Stimulated activated CD8-positive, alpha-beta memory T cell treated with anti-CD3 and anti-CD28 coated beads, Interleukin-7, amount 100 ng/mL, for 4 hours (primary cell): ENCODE measurements around the gene PEAR1.

ENCODE experiments used
- DNase-seq, 2 donors: peaks; one replicate each; pipeline ENCODE4 v3.0.0-alpha.2; 2020; ENCODE audit warnings: low read depth in 2 of 2

Gene PEAR1

DNA sequence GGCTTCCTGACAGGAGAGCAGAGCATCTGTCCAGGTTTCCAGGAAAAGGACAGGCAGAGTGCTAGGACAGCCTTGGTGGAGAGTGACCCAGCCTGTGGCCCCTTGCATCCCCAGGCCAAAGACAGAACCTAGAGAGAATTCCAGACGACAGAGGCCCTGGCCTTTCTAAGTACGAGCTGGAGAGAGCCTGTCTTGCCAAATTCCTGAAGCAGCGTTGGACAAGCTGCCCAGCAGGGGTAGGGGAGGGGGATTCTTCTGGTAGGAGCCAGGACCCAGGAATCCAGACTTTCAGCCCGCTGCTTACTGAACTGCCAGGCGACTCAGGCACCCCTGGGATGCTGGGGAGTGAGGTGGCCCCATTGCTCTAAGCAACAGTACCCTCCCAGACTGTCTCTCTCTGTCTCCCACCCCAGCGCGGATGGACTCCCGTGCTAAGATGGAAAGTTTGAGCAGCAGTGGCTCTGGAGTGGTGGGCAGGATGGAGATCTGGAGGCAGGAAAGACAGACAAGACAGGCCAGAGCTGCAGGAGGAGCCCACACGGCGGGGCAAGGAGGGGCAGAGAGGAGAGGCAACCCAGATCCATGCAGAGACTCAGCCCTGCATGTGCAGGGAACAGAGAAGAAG, 8.8 kb upstream of the PEAR1 start:
- no peak for DNase-seq

DNA sequence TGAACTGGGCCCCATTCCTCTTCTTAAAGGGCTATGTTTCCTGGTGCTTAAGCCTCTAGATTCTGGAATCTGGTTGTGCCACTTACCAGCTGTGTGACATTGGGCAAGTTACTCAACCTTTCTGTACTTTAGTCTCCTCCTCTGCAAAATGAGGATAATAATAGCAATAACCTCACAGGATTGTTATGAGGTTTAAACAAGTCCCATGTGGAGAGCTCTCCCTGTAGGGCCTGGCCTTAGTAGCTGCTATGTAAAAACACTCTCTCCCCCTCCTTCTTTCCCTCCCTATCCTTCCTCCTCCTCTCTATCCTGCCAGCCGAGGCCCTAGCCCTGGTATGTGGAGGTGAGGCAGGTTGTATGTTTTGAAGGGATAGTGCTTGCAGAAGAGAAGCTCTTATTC, 8.2 kb upstream of the PEAR1 start:
- no peak for DNase-seq

DNA sequence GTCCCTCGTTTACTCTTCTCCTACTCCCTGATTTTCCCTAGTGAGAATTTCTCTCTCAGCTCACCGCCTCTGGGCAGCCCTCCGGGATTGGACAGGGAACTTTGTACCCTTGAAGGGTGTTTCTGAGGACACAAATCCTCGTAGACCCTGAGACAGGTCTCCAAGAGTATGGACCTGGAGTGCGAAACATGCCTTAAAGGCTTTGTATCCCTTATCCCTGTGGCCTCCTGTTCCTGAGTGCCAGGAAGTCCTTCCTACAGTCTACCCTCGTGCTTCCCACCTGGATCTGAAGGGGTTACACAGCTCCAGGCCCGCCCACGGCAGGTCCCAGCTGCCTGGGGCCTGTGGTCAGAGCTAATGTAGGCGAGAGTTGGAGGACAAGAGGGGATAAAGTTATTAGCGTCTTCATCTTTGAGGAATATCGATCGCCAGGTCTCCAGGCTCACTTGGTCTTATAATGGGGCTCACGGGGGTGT, 7.6 kb upstream of the PEAR1 start:
- no peak for DNase-seq

DNA sequence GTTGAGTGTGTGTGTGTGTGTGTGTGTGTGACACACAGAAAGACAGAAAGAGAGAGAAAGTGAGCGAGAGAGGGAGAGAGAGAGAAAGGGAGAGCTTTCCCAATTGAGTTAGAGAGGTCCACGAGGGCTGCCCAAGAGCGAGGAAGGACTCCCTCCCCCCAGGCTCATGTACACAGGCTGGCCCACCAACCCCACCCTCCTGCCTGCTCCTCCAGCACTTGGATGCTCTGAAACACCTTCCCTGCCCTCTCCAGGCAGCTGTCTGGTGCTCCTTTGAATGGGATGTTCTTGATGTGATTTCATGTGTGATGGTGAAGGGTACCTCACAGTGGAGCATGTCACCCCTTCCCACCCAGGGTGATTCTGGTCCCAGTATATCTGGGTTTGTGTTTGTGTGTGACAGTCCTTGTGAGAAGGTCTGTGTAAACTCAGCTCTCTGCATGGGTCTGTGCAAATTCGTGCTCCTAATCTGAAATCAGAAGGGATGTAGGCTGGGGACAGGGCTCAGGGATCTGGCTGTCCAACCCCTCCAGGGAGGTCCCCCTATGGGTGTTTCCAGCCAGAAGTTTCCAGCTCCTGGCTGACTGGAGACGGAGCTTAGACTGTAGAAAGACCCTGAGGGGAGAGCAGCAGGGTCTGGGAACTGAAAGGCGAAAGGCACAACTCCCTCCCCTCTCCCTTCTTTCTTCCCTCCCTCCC, 6.8 kb upstream of the PEAR1 start:
- DNase-seq = no peak

DNA sequence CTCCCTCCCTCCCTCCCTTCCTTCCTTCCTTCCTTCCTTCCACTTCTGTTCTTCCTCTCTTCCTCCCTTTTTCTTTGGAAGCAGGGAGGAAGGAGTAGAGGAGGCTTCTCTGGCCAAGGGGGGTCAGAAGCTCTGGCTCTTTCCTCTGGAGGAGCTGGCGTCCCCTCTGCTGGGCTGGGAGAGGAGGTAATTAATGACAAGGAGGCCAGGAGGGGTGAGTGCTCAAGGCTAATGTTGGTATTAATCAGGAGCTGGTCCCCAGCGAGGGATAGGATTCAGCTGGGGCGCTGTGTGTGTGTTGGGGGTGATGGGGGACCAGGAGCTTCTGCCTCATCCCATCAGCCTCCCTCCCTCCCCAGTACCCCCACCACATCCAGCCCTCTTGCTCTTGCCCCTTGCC, 6.2 kb upstream of the PEAR1 start:
- no peak for DNase-seq

DNA sequence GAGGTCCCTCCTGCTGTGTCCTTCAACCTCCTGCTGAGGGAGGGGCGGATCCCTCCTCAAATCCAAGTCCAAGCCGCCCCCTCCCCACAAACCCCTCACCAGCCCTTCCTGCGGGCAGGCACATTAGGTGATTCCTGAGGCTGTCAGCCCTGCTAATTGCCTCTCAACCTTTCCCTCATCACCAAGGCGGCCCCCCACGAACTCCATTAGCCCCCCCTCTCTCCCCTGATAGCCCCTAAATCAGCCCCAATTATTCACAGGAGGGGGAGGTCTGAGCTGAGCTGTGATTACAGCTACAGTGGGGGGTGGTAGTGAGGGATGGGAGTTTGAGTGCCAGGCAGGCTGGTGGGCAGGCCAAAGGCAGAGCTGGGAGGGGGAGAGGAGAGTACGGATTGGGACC, 5.8 kb upstream of the PEAR1 start:
- no peak for DNase-seq

DNA sequence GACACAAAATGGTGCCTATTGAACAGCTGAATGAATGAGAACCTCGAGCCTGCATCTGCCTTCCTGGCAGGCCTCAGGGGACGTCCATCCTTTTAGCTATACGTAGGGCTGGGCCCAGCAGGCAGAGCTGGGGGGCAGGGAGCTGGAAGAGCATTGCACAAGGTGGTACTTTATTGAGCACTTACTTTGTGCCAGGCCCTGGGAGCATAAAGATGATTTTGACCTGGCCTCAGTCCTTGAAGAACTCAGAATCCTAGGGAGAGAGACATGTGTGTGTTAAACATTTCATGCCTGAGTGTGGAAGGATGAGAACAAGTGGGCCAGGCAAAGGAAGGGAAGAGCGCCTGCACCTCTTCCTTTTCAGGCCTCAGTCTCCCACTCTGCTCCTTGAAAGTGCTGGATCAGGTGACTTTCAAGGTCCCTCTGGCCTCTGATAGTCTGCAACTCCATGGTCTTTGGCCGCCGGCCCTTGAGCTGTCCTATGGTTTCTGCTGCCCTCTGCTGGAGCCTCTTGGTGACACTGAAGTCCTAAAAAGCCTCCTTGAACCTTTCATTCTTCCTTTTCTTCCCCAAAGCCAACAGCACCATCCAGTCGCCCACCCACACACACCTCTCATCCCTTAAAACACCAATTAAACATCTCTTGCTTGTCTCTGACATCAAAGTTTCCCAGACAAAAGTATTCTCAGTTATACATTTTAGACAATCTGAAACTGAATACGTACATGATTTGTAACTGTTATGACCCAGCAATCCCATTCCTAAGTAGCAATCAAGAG, 3.5 kb upstream of the PEAR1 start:
- DNase-seq = peak; percentile 27

DNA sequence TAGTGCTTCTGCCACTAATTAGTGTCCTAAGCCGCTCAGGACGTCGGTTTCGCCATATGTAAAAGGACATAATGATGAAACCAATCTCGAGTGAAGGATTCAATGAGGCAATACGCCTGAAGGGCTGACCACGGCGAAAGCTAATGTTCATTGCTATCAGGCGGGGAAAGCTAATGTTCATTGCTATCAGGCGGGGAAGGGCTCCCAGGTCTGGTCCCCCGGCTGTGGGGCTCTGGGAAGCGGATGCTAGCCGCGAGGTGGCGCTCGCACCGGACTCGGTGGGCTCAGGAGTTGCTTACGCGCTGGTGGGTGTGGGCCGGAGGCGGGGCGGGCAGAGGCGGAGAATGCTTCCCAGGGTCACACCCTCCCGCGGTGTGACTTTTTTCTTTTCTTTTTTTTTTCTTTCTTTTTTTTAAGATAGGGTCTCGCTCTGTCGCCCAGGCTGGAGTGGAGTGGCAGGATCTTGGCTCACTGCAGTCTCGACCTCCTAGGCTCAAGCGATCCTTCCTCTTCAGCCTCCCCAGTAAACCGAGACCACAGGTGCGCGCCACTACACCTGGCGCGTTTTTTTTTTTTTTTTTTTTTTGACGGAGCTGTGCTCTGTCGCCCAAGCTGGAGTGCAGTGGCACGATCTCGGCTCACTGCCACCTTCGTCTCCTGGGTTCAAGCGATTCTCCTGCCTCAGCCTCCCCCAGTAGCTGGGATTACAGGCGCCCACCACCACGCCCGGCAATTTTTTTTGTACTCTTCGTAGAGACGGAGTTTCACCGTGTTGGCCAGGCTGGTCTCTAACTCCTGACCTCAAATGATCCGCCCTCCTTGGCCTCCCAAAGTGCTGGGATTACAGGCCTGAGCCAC, 1.1 kb upstream of the PEAR1 start:
- DNase-seq = peak; percentile 78 to 81

DNA sequence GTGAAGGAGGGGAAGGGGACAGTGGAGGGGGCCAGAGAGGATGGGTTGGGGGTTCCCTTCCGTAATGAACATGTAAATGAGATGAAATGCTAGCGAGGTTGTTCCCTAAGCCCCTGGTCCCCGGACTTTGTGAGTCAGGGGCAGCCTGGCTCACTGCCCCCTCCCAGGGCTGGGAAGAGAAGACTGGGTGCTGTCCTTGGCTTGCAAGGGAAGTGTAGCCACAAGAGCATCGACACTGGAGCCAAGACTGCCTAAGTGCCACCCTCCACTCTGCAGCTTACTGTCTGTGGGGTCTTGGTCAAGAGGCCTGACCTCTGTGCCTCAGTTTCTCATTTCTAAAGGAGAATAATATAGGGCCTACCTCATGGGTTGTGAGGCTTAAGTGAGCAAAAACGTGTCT, 483 bp downstream of the PEAR1 start:
- no peak for DNase-seq

DNA sequence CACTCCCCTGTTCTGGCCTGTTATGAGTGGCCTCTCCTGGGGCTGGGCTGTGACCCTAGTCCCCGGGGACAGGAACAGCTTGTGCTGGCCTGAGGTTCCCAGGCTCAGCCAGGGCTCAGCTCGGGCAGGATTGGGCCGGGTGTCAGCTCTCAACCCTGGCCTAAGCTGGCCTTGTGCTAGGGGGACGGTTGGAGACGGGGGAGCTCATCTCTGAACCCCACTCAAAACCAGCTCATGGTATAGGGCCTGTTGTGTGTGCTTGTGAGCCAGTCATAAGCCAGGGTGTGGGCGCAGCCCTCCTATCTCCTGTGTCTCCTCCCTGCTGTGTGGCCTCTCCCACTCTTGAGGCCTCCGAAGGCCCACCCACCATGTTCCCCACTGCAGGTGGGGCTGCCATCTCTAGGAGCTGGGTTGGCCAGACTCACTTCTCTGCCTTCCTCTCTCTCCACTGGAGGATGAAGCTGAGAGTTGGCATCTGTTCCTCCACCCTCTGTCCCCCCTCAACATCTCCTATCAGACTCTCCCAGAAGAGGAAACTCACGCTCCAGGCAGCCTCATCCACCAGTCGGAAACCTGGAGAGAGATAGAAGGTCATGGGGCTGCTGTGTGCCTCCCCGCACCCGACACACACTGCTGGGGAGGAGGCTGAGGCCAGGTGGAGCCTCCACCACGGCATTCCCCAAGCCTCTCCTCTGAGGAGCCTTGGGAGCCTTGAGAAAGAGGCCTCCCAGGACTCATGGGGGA, 1.4 kb downstream of the PEAR1 start:
- no peak for DNase-seq

DNA sequence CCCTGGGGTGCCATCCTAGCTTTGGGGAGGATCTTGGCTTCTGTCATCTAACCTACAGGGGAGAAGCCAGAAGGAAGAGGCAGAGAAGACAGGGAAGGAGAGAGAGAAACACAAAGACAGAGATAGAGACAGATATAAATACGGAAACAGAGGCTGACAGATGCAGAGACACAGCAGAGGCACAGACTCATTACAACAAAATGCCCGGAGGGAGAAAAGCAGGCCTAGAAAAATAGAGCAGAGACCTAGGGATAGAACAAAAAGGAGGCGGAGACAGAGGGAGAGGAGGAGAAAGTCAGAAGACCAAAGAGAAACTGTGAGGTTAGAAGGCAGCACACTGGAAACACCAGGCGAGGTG, 1.9 kb downstream of the PEAR1 start:
- DNase-seq = no peak

DNA sequence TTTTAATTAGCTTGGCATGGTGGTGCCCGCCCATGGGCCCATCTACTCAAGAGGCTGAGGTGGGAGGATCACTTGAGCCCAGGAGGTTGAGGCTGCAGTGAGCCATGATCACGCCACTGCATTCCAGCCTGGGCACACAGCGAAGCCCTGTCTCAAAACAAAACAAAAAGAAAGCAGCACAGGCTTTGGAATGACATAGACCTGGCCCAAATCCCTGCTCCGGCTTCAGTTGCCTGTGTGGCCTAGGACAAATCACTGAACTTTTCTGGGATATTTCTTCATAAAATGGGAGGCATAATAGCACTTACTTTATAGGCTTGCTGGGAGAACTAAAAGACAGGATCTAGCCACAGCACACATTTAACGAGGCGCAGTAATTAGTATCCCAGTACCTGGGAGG, 2.4 kb downstream of the PEAR1 start:
- no peak for DNase-seq

DNA sequence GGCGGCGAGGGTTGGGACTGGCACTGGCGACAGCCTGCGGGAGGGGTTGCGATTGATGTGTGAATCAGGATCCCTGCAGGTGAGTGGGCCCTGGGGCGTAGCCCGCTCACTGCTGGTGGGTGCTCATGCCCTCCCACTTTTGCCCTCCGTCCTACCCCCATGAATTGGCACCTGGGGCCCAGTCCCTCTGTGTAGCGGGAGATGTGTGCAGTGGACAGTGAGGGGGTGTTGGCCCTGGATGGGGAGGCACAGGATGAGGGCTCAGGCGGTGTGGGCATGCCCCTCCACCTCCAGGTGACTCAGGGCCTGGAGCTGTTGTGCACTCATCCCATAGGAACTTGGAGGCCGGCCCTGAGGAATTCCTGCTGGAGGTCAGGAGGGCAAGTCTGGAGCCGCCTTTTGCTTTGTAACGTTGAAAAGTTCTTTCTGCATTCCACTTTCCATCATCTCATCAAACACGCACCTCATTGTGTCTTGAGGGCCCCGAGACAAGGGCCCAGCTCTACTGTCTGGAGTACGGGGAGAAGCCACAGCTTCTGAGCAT, 3.0 kb downstream of the PEAR1 start:
- no peak for DNase-seq

DNA sequence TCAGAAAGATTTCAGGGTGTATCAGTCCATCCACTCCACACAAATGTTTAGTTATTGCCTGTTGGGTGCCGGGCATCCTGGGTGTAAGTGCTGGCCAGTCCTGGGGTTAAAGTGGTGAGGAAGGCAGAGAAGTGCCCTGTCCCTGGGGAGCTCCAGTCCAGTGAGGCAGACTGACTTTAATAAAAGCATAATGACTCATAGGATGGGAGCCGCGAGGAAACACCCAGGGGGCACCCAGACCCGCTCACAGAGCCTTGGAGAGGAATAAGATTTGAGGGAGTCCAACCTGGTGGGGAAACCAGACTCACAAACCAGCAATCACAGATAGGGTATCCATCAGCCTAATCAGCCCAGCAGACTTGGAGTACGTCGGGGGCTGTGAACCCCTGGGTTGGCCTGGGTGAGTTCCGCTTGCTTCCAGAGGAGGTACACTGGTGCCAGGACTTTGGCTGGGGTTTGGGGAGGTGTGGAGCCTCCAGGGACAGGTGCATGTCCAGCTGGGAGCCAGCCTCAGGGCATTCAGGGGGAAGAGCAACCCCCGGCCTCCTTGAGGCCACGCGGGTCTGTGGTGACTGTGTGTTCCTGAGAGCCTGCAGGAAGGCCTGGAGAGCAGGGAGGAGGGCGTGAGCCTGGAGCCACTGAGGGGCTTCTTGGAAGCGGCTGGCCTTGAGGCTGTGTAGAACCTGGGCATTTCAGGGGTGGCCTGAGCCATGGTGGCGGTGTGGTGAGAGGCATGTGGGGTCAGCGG, 3.7 kb downstream of the PEAR1 start:
- DNase-seq = no peak

DNA sequence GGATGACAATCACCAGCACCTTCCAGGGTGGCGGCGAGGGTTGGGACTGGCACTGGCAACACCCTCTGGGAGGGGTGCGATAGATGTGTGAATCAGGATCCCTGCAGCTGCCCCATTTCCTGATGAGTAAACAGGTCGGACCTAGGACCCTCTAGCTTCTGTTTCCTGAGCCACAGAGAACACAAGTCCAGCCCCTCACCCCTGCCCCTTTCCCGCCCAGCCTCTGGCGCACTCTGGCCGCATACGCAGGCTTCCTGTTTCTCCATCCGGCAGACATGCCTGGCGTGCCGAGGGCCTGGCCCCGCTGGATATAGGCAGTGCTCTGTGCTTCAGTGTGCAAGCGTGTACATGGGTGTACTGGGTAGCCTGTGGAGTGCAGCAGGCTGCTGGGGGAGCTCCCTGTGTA, 4.6 kb downstream of the PEAR1 start:
- DNase-seq = no peak

DNA sequence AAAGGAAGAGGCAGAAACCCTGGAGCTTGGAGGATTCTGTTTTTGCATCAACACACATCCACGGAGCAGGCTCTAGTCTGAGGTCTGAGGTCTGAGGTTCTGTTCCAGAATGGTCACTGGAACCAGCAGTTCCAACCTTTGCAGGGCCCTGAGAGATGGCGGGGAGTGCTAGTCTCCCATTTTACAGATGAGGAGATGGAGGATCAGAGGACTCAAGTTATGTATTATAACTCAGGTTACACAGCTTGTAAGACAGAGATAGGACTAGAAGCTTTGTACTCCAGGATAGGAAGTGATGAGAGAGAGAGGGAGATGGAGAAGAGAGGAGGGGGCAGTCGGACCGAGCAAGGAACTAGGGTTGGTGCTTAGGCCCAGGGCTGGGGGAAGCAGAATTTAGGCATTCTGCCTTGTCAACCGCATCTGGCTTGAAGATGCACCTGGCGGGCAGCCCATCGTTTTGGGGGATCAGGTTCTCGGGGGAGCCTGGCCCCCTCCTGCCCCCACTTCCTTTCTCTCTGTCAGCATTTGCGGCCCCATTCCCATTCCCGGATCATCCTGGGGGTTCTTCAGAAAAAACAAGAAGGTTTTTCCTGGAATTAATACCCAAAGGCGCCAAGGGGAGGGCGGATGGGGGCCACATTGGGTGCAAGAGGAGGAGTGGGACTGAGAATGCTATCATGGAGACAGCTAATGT, 5.6 kb downstream of the PEAR1 start:
- no peak for DNase-seq

DNA sequence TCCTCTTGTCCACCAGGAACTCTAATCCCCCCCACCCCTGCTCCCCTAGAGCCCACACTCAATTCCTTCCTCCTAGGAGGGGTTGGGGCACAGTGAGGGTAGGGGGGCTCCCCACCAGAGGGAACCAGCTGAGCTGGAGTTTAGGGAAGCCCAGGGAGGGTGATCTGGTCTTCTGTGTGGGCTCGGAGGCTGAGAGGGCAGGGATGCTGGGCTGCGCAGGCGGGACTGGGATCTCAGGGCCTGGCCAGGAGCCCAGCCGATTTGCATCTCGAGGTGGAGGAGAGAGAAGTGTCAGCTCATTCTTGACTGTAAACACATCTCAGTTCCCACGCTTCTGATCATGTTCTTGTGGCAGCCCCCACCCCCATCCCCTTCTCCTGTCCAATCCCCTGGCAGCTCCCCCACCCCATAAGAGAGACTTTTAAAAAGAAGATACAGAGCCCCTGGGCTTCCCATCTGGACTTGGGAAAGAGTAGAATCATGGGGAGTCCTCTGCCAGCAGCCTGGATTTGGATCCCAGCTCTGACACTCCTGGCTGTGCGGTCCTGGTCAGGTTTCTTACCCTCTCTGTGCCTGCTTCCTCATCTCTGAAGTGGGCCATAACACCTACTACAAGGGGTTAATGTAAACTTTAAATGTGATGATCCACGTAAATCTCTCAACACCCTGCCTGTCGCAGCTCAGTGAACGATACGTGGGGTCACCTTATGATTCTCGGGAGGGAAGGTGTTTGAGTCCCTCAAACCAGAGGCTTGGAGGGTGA, 6.6 kb downstream of the PEAR1 start:
- DNase-seq = no peak

DNA sequence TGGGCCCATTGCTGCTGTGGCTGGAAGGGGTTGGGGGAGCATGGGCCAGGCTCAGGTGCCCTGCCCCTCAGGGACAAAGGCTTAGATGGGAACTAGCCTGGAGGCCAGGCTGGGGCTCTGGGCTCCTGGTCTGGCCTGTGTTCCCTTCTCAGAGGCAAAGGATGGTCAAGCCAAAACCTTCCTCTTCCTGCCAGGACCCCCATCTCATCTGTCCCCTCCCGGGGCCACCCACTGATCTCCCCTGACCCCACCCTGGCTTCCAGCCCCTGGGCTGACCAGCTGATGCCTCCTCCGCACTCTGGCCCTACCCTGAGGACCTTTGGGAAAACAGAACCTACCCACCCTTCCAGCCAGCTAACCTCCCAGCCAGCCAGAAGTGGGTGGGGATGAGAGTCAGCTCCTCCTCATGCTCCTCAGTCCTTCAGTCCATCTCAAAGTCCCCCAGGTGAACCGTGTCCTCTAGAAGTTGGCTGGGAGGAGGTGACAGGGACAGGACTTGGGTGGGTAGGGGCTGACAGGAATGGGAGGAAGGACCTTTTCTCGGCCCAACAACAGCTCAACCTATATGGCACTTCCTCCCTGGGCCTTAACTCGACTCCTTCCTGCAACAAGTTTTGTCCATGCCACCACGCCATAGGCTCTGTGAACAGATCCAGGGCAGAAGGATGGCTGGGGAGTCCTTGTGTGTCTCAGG, 7.5 kb downstream of the PEAR1 start:
- no peak for DNase-seq

DNA sequence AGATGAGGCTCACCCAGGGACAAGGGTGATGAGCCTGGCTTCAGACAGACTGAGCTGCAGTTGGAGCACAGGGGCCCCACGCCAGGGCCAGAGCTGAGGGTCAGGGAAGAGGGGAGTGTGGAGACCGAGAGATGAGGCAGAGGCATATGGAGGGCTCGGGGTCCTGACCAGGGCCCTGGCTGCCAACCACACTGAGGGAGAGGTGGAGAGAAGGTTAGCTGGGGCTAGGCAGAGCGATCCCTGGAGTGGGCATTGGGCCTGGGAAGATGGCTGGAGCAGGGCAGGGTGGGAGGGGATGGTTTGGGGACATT, 8.0 kb downstream of the PEAR1 start:
- DNase-seq = no peak
